HL-60/S4 treated with phorbol 12-myristate 13-acetate at 8.2 ng/mL for 4 days and 3 days (cell line): Measurements from ENCODE around the gene MAST4.

Experiments
- in situ Hi-C: fragments of 300-500 bp; cut with MboI; formaldehyde crosslinking; loops from 2 replicates; pipeline ENCODE4 v1.15.0; 2022; ENCODE audit warnings: low sequenced_read_pairs

MAST4 gene

DNA sequence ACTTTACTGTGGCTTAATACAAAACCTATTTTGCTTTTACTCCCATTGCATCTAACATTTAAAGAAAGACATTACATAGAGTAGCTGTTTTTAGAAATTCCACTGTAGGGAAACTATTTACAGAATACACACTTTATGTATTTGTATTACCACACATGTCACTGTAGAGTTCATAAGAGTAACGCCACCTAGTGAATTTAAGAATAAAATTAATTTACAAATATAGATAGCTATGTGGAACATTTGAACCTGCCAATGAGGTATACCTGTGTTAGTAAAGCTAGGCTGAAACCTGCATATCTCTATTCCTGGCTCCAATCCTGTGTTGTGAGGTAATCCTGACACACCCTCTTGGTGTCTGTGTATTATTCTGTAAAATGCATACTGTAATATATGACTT is 234.4 kb downstream of the MAST4 start:
- in situ Hi-C loops = no loop called here

- in situ Hi-C loops = no loop called here
Measured at GRCh38 chr5:66839636-66840185, 243.5 kb downstream of the MAST4 start.

- in situ Hi-C loops = no loop called here
Measured at GRCh38 chr5:66840511-66841013, 244.4 kb downstream of the MAST4 start.

DNA sequence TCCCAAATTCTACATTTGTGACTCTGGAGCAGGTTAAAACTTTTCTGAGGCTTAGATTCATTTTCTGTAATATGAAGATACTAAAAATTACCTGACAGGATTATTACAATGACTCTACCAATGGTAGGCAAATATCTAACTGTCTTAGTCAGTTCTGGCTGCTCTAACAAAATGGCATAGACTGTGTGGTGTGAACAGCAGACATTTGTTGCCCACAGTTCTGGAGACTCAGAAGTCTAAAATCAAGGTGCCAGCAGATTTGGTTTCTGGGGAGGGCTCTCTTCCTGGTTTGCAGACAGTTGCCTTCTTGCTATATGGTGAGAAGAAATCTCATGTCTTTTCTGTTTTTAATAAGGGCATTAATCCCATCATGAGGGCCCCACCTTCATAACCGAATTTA is 245.1 kb downstream of the MAST4 start:
- in situ Hi-C loops = no loop called here

GRCh38 chr5:66842540-66842939 is 246.3 kb downstream of the MAST4 start:
- in situ Hi-C loops = no loop called here

DNA sequence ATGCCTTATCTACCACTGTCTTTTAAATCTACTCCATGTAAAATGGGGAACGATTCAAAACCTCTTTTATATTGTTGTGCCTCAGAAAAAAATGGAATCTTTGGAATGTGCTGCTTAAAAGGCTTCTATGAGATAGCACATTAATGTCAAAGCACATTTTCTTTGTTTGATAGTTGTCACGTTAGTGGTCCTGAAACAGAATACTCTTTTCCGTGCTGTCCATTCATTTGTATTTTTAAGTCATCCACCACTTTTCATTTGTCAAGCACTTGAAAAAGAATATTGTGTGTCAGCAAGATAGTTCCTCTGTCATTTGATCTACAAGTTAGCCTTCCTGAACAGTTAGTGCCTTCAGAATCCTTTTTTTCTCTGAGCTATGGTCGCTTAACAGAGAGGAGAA is 246.9 kb downstream of the MAST4 start:
- in situ Hi-C loops = no loop called here

- in situ Hi-C loops = no loop called here
Measured at GRCh38 chr5:66848749-66849641, 252.8 kb downstream of the MAST4 start.

- in situ Hi-C loops = no loop called here
Measured at GRCh38 chr5:66849803-66850202, 253.6 kb downstream of the MAST4 start.

DNA sequence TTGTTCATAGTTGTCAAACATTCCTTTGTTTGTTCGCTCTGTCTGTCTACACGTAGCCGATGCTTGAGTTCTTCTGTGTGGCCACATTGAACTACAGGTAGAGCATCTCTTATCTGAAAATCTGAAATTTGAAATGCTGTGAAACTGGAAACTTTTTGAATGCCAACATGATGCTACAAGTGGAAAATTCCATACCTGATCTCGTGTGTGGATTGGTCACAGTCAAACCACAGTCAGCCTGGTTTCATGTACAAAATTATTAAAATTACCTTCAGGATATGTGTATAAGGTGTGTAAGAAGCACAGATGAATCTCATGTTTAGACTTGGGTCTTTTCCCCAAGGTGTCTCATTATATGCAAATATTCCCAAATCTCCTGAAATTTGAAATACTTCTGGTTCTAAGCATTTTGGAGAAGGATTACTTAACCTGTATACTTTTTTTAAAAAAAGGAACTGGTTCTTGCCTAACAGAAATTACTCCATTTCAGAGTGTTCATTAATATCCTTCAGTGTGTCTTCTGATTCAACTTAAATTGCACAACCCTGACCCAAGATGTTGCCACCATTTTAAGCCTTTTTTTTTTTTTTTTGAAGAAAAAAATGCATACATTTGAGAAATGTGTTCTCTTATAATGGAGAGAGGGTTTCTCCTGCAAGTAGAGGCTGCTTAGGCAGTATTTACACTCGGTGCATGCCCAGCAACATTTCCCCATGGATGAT is 254.3 kb downstream of the MAST4 start:
- in situ Hi-C loops = no loop called here

GRCh38 chr5:66851306-66851705 is 255.1 kb downstream of the MAST4 start:
- in situ Hi-C loops = no loop called here

DNA sequence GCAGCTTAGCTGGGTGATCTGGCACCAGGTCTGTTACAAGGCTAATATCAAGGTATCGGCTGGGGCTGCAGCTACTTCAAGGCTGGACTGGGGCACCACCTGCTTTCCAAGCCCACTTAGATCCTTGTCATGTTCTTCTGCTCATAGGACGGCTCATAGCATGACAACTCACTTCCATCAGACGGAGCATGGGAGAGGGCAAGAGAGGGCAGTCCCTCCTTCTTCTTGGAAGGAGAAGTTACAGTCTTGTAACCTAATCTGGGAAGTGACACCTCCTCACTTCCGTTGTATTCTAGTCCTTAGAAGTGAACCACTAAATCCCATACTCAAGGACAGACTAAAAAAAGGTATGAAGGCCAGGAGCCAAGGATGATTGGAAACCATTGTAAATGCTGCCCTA is 258.2 kb downstream of the MAST4 start:
- in situ Hi-C loops = no loop called here

DNA sequence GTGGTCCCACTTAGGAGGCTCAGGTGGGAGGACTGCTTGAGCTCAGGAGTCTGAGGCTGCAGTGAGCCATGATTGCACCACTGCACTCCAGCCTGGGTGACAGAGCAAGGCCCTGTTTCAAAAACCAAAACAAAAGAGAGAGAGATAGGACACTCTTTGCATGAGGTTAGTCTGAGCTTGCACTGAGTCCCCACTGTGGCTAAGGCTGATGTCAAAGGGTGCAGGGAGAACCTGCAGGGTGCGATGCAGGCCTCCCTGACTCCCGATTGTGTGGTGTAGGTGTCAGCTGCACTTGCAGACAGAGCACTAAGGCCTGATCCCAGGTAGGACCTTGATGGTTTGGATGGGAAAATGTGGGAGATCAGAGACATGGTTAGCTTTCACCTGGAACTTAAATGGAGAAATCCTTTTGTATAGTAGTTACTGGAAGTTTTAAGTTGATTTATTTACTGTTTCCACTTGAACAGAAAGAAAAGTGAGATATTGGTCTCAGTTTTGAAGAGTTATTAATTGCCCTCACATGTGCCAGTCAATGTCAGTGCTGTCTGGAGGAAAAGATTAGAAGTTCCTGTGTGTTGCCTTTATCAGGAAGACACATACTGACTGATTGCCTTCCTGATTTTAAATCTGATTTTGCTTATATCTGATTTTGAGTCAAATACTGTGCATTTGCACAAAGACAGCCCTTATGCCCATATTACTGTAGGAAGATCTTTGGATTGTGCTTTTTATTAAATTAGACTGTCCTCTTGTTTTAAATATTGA is 260.0 kb downstream of the MAST4 start:
- in situ Hi-C loops = no loop called here

DNA sequence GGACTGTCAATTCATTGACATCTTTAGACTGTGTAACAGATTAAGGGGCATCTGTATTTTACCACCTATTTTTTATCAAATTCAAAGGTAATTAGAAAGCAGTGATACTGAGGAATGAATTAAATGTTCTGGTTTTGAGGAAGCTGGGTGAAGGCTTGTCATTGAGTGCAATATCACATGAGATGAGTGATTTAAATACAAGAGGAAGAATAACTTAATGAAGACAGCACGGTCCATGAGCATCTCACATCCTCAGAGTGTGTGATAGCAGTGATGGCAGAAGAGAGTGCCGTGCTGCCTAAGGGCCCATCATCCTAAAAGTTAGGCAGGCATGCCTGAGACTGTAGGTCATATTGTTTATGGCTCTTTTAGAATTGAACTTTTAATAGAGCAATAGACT is 263.3 kb downstream of the MAST4 start:
- in situ Hi-C loops = no loop called here

- in situ Hi-C loops = no loop called here
Measured at GRCh38 chr5:66860199-66860975, 264.2 kb downstream of the MAST4 start.

DNA sequence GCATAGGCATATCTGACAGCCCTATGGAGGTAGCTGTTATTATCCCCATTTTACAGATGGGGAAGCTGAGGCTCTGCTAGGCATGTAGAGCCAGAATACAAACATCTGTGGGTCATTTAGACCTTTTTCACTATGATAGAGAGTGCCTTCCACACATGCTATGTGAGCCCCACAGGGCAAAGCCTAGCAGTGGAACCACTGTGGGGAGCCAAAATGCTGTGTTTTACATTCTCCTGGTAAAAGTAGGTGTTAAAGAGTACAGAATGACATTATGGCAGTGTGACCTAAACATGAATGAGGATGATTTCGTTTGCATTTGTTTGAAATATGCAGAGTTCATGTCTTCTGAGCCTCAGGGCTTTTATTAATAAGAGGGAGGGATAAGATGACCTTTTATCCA is 265.2 kb downstream of the MAST4 start:
- in situ Hi-C loops = no loop called here

- in situ Hi-C loops = no loop called here
Measured at GRCh38 chr5:66862020-66862419, 265.8 kb downstream of the MAST4 start.

GRCh38 chr5:66863243-66864170 is 267.3 kb downstream of the MAST4 start:
- in situ Hi-C loops = no loop called here

- in situ Hi-C loops = no loop called here
Measured at GRCh38 chr5:66864240-66864884, 268.2 kb downstream of the MAST4 start.
